Measurements from ENCODE around the gene PDHX.
A peak's percentile ranks its signal among the peaks of the same experiment; 100 is the strongest.

PDHX gene

DNA sequence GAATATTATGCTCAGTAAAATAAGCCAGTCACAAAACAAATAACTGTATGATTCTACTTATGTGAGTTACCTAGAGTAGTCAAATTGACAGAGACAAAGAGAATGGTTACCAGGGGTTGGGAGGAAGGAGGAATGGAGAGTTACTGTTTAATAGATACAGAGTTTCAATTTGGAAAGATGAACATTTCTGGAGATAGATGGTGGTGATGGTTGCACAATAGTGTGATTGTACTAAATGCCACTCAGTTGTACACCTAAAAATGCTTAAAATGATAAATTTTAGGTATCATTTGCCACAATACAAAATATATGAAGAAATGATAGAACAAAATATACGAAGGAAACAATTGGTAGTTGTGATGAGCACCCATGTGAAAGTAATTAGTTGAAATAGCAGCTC is 43.4 kb downstream of the PDHX start:
- no peak for DNase-seq

DNA sequence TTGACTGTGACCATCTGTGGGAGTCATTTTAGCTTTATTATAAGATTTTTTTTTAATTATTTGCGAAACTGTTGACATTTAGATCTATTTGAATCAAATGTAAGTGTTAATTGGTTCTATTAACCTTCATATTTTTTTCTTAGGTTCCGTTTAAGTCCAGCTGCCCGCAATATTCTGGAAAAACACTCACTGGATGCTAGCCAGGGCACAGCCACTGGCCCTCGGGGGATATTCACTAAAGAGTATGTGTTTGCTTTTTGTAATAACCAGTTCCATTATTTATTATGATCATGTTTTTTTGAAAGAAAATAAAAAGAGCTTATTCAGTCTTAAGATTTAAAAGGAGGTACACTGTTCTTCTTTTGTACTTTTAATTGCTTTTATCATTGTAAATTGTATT is 43.9 kb downstream of the PDHX start:
- no peak for DNase-seq

DNA sequence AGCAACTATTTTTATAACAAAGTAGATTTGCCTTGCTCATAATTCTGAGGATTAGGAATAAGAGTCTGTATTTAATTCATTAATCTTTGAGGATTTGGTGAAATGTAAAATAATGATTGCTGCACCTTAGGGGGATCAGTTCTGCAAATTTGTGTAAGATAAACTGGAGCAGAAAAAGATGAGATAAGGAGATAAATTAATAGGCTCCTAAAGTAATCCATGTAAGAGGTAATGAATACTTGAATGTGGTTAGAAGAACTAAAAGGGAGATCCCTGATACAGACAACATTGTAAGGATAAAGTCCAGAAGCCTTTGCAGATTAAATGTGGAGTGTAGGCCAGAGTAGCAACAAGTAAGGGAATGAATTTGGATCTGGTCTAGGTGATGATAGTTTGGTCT is 45.6 kb downstream of the PDHX start:
- no peak for DNase-seq

DNA sequence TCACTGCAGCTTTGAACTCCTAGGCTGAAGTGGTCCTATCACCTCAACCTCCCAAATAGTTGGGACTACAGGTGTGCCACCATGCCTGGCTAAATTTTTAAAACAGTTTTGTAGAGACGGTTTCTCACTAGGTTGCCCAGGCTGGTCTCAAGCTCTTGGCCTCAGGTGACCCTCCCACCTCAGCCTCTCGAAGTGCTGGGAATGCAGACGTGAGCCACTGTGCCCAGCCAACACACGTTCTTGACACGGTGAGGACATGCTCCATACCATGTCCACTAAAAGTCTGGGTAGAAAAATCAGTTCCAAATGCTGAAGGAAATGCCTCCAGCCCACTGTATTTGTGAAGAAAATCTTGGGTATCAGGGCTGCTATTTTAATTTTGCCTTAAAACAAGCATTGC is 46.9 kb downstream of the PDHX start:
- DNase-seq = no peak

DNA sequence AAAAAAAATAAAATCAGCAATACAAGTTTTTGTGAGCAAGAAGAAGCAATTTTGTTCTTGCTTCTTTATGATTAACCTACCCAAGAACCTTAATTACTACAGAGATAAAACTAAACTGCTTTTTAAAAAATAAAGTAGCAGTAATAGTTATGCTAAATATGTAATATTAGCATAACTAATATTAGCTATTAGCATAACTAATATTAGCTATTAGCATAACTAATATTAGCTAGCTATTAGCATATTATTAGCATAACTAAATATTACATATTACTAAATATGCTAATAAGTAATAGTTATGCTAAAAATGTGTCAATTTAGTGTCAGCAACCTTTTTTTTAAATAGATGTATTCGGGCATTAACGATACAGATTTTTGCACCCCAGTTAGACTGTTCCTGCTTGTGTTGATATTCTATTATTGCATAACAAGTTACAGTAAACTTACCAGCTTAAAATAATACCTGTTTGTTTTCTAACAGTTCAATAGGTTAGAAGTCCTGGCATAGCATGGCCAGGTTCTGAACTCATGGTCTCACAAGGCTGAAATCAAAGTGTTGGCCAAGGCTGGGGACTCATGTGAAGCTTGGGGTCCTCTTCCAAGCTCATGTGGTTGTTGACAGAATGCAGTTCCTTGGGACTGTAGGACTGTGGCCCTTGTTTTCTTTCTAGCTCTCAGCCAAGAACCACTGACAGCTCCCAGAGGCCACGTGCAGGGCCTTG is 48.4 kb downstream of the PDHX start:
- no peak for DNase-seq

DNA sequence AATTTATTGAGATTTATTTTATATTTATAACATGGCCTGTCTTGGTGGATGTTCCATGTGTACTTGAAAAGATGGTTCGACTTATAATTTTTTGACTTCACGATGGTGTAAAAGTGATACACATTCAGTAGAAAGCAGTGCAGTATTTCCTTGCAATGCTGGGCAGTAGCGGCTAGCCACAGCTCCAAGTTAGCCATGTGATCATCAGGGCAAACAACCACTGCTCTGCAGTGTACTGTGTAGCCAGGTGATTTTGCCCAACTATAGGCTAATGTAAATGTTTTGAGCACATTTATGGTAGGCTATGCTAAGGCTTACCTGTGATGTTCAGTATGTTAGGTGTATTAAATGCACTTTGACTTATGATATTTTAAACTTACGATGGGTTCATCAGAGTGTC is 52.4 kb downstream of the PDHX start:
- DNase-seq = no peak

DNA sequence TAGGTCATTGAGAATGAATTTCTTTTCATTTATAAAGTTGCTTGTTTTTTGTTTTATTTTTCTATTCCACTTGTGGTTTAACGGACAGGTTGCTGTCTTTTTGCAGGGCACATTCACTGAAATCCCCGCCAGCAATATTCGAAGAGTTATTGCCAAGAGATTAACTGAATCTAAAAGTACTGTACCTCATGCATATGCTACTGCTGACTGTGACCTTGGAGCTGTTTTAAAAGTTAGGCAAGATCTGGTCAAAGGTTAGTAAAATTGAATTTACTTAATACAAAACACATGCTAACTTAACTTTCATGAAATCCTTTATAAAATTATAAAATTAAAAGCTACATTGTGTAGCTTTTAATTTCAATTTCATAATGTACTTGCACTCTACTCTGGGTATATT is 53.6 kb downstream of the PDHX start:
- DNase-seq = no peak

DNA sequence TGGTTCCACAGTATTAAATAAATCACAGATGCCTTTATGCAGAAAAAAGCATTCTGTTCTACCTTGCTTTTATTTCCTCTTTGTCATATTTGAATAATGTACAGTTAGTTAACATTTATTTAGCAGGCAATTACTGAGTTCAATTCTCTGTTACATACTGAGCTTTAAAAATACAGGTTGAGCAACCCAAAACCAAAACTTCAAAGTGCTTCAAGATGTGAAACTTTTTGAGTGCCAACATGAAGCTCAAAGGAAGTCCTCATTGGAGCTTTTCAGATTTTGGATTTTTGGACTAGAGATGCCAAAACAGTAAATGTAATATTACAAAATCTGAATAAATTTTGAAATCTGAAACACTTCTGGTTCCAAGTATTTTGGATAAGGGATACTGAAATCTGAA is 54.1 kb downstream of the PDHX start:
- DNase-seq = no peak

DNA sequence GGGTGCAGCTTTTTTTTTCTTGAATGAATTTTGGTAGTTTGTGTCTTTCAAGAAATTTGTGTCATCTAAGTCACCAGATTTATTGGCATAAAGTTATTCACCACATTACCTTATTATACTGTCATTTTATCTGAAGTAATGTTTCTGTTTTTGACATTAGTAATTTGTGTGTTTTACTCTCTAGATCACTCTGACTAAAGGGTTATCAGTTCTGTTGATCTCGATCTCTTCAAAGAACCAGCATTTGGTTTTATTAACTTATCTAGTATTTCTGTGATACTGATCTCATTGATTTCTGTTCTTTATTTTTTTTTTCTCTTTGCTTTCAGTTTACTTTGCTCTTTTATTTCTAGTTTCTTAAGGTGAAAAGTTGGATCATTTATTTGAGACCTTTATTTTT is 55.5 kb downstream of the PDHX start:
- DNase-seq = no peak

DNA sequence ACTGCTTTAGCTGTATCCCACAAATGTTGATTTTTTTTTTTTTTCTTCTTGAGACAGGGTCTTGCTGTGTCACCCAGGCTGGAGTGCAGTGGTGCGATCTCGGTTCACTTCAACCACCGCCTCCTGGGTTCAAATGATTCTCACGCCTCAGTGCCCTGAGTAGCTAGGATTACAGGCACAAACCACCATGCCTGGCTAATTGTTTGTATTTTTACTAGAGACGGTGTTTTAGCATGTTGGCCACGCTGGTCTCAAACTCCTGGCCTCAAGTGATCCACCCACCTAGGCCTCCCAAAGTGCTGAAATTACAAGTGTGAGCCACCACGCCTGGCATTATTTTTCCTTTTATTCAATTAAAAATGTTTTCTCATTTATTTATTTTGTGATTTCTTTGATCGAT is 55.9 kb downstream of the PDHX start:
- DNase-seq = no peak

DNA sequence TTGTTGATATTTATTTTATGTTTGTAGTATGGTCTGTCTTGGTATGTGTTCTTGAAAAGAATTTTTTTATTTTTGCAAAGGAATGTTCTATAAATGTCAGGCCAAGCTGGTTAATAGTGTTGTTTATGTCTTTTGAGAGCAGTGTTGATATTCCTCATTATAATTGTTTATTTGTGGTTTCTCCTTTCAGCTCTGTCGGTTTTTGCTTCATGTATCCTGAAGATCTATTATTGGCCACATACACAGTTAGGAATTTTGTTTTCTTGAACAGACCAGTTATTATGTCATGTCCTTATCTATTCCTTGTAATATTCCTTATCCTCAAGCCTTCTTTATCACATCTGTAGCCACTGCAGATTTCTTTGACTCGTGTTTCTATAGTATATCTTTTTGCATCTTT is 56.5 kb downstream of the PDHX start:
- peak; percentile 83 for DNase-seq

DNA sequence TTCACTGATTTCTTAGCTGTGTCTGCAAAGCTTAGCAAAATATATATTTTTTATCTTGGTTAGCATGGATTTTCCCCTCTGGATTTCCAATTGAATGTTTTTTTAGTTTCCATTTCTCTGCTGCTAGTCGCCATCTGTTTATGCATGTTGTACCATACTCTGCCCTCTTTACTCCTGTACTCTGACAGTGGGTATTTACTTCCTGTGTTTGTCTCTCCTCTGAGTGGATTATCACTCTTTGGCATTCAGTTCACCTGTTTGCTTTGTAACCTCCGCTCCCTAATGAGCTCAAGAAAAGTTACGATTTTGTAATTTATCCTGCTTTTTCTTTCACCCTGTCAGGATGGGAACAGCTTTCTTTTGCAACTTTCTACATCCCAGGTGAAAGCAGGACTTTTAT is 59.1 kb downstream of the PDHX start:
- DNase-seq = no peak

DNA sequence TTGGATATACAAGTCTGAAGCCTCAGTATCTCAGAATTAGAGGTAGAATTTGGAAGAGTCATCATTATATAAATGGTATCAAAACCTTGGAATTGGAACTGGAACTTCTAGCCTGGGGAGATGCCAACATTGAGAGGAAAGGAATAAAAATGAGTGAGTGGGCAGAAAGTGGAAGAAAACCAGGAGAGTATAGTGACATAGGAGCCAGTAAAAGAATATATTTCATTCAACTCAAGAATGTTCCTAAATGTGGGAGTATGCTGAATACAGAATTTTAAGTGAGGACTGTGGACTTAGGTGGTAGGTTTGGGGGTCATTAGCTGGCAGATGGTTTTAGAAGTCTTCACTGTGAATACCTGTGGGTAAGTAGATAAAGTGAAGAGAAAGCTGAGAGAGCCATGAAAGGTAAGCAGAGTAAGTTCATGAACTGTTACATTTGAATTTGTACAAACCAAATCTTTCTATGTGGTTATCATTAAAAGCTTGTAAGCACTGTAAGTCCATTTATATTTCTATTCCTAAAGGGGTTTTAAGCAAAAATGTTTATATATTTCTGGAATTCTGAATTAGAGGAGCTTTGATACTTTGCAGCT is 60.2 kb downstream of the PDHX start:
- DNase-seq = peak; percentile 55

DNA sequence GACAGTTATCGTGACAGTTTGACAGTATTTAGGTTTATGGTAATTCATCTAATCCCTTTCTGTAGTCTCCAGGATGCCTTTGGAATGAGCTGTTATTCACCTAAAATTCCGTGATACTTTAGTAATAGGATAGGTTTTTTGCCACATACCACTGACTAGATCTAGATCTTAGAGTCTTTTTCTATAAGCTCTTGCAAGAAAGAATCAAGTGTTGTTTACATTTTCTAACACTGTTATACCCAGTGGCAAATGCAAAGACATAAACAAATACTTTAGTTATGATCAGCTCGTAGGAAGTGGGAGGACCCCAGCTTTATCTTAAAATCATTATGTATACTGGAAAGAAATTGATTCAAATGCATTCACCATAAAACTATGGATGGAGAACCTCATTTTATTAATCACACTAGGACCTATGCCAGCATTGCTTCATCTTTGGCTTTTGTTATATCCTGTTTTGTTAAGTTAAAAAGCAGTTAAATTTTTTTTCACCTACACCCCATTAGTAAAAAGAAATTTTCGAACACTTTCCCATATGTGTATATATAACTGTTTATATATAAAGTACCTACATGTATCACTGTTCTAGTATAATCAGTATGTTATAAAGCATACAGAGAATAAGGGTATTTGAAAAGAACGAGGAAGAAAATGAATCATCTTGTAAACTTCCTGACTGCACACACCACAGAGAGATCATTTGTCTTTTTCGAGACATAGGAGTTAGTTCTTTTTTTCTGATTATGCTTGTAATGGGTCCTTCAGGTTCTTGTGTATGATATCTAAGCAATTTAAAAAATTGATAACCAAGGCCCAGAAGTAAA is 60.9 kb downstream of the PDHX start:
- DNase-seq = peak; percentile 91

DNA sequence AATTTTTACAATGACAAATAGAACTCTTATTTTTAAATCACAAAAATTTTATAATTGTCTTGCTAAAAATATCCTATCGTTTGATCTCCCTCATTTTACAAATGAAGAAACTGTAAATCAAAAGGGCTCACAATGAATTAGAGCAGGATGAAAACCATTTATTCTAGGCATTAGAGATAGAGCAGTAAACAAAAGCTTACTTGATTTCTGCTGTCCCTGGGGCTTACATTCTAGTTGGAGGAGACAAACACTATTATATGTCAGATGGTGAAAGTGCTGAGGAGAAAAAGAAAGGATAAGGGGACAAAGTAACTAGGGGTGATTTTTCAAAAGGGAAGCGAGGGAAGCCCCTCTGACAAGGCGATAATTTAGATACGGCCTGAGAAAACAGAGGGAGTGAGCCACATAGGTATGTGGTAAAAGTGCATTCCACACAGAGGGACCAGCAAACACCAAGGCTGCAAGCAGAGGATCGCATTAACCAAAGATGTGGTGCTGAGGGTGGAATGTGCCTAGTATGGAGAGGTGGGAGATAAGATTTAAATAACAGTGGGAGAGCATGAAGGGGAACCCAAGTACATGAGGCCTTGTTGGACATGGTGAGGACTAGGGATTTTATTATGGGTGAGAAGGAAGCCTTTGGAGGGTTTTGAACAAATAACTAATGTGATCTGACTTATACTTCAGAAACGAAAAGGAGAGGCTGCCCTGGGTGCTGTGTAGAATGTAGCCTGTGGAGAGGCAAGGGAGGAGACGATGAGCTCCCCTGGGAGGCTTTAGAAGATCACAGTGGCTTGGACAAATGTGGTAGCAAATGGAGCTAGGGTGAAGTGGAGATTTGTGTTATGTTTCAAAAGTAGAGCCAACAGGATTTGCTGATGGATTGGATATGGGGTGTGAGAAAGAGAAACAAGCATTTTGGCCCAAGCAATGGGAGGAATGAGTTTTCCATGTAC is 62.1 kb downstream of the PDHX start:
- no peak for DNase-seq

DNA sequence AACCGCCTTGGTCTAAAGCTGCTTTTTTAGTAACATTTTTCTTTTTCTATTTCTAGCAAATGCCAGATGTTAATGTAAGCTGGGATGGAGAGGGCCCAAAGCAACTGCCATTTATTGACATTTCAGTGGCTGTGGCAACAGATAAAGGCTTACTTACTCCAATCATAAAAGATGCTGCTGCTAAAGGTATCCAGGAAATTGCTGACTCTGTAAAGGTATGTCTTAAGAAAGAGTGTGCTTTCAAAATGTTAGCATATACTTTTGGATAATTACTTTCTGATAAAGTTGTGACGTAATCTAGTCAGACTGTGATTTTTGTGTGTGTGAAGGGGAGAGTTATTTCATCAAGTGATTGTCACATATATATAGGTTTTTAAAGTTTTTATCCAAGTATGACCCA is 68.1 kb downstream of the PDHX start:
- no peak for DNase-seq

DNA sequence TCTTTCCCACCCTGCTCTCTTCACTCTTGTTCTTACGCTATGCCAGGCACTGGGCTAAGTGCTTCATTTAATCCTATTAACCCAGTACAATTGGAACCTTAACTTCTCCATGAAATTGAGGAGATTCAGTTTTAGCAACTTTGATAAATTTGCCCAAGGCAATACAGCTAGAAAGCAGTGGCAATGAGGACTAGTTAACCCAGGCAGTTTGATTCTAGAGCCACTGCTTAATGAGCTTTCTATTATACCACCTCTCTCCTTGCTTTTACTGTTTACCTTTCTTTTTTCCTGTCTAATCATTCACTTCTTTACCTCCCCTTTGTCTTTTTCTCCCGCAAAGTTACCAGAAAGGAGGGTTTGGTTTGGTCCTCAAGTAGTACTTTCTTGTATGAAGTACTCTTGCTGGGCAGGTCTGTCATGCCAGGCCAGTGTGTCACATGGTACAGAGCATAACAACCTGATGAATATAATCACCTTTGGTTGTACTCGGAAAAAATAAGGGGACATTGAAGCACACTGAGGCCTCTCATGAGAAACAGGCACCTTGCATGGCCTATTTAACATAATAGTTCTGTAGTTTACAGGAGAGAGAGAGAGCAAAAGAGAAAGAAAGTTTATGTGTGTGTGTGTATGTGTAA is 70.6 kb downstream of the PDHX start:
- no peak for DNase-seq

DNA sequence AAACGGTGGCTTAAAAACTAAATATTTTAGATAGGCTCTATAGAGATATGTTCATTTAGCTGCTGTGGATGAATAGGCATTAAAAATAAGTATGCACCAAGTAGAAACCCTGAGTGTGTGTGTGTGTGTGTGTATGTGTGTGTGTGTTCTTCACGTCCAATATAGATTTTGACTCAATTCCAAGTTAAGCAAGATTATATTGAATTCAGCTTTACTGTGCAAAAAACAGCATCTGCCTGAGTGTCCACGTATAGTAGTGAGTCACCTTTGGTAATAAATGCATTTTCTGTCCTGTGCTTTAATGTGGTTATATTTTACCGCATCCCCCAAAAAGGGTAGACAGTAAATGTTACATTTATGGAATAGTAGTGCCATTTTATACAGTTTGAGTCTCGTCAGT is 71.2 kb downstream of the PDHX start:
- no peak for DNase-seq

DNA sequence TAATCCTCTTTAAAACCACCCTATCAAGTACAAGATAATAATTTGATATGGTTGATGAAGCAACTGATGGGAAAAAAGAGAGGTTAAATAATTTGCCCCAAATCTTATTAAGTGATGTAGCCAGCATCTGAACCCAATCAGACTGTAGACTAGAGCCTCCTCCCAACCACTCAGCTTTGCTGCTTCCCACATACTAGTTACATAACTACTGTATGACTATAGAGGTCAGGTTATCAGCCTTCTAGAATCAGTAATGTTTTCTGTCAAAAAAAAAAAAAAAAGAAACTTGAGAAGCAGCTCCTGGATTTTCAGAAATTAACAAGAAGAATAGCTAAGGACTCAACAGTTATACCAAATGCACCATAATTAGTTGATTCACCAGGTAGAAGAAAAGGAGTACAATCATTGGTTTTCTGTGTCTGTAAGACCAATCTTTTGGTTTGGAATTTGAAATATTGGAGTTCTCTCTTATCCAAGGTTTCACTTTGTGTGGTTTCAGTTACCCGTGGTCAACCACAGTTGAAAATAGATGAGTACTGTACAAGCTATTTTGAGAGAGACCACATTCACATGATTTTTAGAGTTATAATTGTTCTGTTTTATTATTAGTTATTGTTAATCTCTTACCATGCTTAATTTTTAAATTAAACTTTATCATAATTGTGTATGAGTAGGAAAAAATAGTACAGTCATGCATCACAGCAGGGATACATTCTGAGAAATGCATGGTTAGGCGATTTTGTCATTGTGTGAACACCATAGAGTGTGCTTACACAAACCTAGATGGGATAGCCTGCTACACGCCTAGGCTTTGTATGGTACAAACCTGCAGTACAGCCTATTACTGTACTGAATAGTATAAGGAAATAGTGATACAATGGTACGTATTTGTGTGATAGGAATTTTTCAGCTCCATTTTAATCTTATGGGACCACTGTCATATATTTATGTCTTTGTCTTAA is 72.2 kb downstream of the PDHX start:
- peak; percentile 72 for DNase-seq

DNA sequence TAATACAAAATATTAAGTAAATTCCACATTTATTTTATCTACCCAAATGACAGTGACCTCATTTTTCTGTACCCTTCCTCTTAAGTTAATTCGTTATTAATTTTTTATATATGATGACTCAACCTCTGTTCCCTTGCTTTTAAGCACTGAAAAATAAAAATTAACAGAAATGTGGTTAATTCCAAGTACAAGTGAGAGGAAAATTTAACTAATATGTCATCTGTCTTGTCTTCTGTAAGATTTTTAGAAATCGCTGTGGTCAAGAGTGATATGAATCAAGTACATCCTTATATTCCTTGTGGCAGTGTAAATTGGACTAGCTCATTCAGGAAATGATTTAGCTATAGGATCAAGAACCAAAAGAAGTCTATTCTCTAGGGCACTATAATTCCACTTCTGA is 74.5 kb downstream of the PDHX start:
- DNase-seq = no peak

DNA sequence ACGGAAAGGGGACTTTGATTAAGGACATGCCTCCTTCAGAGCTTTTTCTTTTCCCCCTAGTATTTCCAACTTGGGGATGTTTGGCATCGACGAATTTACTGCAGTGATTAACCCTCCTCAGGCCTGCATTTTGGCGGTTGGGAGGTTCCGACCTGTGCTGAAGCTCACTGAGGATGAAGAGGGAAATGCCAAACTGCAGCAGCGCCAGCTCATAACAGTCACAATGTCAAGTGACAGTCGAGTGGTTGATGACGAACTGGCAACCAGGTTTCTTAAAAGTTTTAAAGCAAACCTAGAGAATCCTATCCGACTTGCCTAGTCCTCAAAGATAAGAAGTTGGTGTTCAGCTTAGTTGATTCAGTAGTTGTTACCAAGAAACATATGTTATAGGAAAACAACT is 78.4 kb downstream of the PDHX start:
- no peak for DNase-seq

Data from NCI-H226 (cell line).